ENCODE data around the gene RAB3GAP2. TPM values are rescaled to one million over a fixed set of nuclear protein-coding genes. Genes with fewer than 3 reads are reported as not detected.

RAB3GAP2 gene
- total and polyA plus RNA-seq, 2 of the 13 experiments (the other 11 are each of a cell fraction or from before 2014, with no cell fraction given), result 22.6 to 25.0 TPM

DNA sequence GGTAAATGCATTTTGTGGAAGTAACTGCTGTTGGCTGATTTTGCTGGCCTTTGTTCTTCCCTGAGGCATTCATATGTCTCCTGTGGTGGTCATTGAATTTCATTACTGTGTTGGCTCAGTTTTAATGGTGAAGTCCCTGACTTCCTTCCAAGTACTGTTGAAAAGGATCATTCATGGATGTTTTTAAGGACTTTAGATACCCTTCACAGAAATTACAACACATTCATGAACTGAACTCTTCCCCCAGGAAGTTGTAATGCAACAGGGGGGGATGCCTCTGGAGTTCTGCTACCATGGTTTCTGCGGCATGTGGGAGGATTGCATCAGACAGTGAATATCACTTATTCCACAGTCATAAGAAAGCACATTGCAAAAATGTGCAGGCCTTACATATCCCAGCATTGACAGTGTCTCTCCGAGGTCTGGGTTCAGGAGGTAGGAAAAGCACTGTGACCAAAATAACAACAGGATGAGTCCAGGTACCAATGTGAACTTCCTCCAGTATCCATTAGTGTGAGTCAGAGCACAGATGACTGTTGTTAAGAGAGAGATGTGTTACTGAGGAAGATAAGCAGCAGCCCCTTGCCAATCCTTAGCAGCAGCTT lies 2.1 kb upstream of the RAB3GAP2 start:
- in situ Hi-C loops (cut with HindIII; ENCODE audit: extremely low pct_ligation_motif_present, low pct_unique_long_range_greater_than_20kb) (loop anchor here (10.0 kb wide), 1 partner anchor 510 kb away; the partner anchor contains the start of gene MTARC1), intact Hi-C loops (cut with micrococcal nuclease; ENCODE audit: unreplicated experiment) (loop anchor here (5.0 kb wide), 1 partner anchor 57 kb away; no protein-coding TSS in a partner anchor)
- H3K79me2 ChIP-seq (ENCODE audit: insufficient read depth, low read length), result peaks cover 26% of the 10 kb centered on the region
- no peaks in the 10 kb centered on the region; the same call in 1 of the 2 replicates for H4K20me1 ChIP-seq (ENCODE audit: insufficient read depth, low read length)
- no peak for ATAC-seq
- POLR2A ChIA-PET, result no interaction called here
- H3K27ac ChIP-seq (ENCODE audit: extremely low read length, insufficient read depth, low read length), result no peak overlapping the region
- H3K36me3 ChIP-seq (replicated peaks in 1 of 2; ENCODE audit: control insufficient read depth in 1 of 2, insufficient read depth in 2 of 2, low read length in 2 of 2), result no peaks in the 10 kb centered on the region; a peak in 1 of 5 replicates
- TF ChIP-seq CEBPG (CRISPR knock-in tag; IDR thresholded peaks at IDR 0.05), result 0 out of 2 replicates have a peak, but pooled peaks have one; percentile 23
- TF ChIP-seq KDM2A (CRISPR knock-in tag; IDR thresholded peaks at IDR 0.05; ENCODE audit: borderline replicate concordance, low read depth), result no peak
- peak; percentile 22; the same call in 1 of the 2 replicates for TF ChIP-seq CEBPB (IDR thresholded peaks at IDR 0.05; ENCODE audit: borderline replicate concordance, low read depth, low read length)
- TF ChIP-seq, protein P1, sequence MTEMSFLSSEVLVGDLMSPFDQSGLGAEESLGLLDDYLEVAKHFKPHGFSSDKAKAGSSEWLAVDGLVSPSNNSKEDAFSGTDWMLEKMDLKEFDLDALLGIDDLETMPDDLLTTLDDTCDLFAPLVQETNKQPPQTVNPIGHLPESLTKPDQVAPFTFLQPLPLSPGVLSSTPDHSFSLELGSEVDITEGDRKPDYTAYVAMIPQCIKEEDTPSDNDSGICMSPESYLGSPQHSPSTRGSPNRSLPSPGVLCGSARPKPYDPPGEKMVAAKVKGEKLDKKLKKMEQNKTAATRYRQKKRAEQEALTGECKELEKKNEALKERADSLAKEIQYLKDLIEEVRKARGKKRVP (CRISPR knock-in tag; IDR thresholded peaks at IDR 0.05), result peak in 1 of 2 experiments; percentile 86; a peak in 2 of 4 replicates
- CTCF ChIA-PET (ENCODE audit: low intra/inter-chr PET ratio, low total read pairs), result no interaction called here
- H3K9me3 ChIP-seq (ENCODE audit: low read length), result no peaks in the 10 kb centered on the region
- no peak overlapping the region for H2AFZ ChIP-seq (ENCODE audit: low read length)
- no peak overlapping the region for H3K9ac ChIP-seq (ENCODE audit: insufficient read depth, low read depth, low read length)
- peaks cover 0 to 15% of the 10 kb centered on the region in 2 experiments; a peak in 2 of 5 replicates for H3K27me3 ChIP-seq (ENCODE audit: control insufficient read depth in 1 of 2, insufficient read depth in 2 of 2, low read length in 2 of 2)
- H3K4me3 ChIP-seq (replicated peaks in 1 of 3; ENCODE audit: insufficient read depth in 1 of 3, low read depth in 2 of 3, low read length in 3 of 3), result no peak overlapping the region
- no TSS peak for BruUV-seq (replicated peaks)
- H3K4me2 ChIP-seq (ENCODE audit: low read depth, low read length), result peak overlapping the region; percentile 6; the same call in 1 of the 2 replicates
- peaks cover 24% of the 10 kb centered on the region for H3K4me1 ChIP-seq (ENCODE audit: insufficient read depth, low read length)
- WGBS (ENCODE audit: low lambda C conversion rate), result 66% methylated on average over 2 of the region's 2 CpGs
- no peak for DNase-seq (ENCODE audit: low spot score)
- FAIRE-seq, result no peak

DNA sequence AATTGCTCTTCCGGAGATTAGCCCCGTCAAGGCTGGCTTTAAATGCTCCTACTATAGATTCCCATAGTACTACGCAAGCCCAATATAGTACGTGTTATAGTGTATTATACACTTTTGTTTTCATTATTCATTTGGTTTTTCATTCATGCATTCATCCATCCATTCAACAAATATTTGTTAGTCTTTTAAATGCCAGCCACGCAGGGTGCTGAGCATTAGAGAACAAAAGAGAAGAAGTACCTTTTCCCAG lies 513 bp upstream of the RAB3GAP2 start:
- no peaks in the 10 kb centered on the region; a peak in 1 of 5 replicates for H3K36me3 ChIP-seq (replicated peaks in 1 of 2; ENCODE audit: control insufficient read depth in 1 of 2, insufficient read depth in 2 of 2, low read length in 2 of 2)
- H3K27ac ChIP-seq (ENCODE audit: extremely low read length, insufficient read depth, low read length), result peak overlapping the region; percentile 48
- intact Hi-C loops (cut with micrococcal nuclease; ENCODE audit: unreplicated experiment), result loop anchor here (5.0 kb wide), 1 partner anchor 55 kb away; no protein-coding TSS in a partner anchor
- in situ Hi-C loops (cut with HindIII; ENCODE audit: extremely low pct_ligation_motif_present, low pct_unique_long_range_greater_than_20kb), result loop anchor here (10.0 kb wide), 1 partner anchor 512 kb away; the partner anchor contains the start of gene MTARC1
- no peak for FAIRE-seq
- ATAC-seq, result no peak
- H4K20me1 ChIP-seq (ENCODE audit: insufficient read depth, low read length), result peaks cover 3% of the 10 kb centered on the region; the same call in 1 of the 2 replicates
- H3K9ac ChIP-seq (ENCODE audit: insufficient read depth, low read depth, low read length), result peak overlapping the region; percentile 90
- H3K9me3 ChIP-seq (ENCODE audit: low read length), result no peaks in the 10 kb centered on the region
- WGBS (ENCODE audit: low lambda C conversion rate), result 17% methylated on average over 5 of the region's 5 CpGs
- peaks cover 35% of the 10 kb centered on the region for H3K4me1 ChIP-seq (ENCODE audit: insufficient read depth, low read length)
- TSS peak; percentile 94 for BruUV-seq (replicated peaks)
- POLR2A ChIA-PET, result interaction anchor here (1.1 kb wide), 1 partner anchor 23 kb away, joined by 3 read pairs; no protein-coding TSS in a partner anchor
- DNase-seq (ENCODE audit: low spot score), result no peak
- H3K27me3 ChIP-seq (ENCODE audit: control insufficient read depth in 1 of 2, insufficient read depth in 2 of 2, low read length in 2 of 2), result peaks cover 0 to 4% of the 10 kb centered on the region in 2 experiments; a peak in 2 of 5 replicates
- H3K4me2 ChIP-seq (ENCODE audit: low read depth, low read length), result peak overlapping the region; percentile 83
- H3K4me3 ChIP-seq (replicated peaks in 1 of 3; ENCODE audit: insufficient read depth in 1 of 3, low read depth in 2 of 3, low read length in 3 of 3), result peak overlapping the region; percentile 86 to 99 (median 96)
- H3K79me2 ChIP-seq (ENCODE audit: insufficient read depth, low read length), result peaks cover 34% of the 10 kb centered on the region
- CTCF ChIA-PET (ENCODE audit: low intra/inter-chr PET ratio, low total read pairs), result no interaction called here
- peak overlapping the region; percentile 93 for H2AFZ ChIP-seq (ENCODE audit: low read length)
- TF ChIP-seq ZNF225 (CRISPR knock-in tag; IDR thresholded peaks at IDR 0.05) (no peak), ZNF234 (CRISPR knock-in tag; conservative IDR thresholded peaks at IDR 0.05) (no peak), ZNF557 (CRISPR knock-in tag; IDR thresholded peaks at IDR 0.05) (0 out of 2 replicates have a peak, but pooled peaks have one; percentile 6), FOXJ3 (CRISPR knock-in tag; IDR thresholded peaks at IDR 0.05; ENCODE audit: borderline replicate concordance) (peak; percentile 34; the same call in 1 of the 2 replicates)
- TF ChIP-seq, protein P2, sequence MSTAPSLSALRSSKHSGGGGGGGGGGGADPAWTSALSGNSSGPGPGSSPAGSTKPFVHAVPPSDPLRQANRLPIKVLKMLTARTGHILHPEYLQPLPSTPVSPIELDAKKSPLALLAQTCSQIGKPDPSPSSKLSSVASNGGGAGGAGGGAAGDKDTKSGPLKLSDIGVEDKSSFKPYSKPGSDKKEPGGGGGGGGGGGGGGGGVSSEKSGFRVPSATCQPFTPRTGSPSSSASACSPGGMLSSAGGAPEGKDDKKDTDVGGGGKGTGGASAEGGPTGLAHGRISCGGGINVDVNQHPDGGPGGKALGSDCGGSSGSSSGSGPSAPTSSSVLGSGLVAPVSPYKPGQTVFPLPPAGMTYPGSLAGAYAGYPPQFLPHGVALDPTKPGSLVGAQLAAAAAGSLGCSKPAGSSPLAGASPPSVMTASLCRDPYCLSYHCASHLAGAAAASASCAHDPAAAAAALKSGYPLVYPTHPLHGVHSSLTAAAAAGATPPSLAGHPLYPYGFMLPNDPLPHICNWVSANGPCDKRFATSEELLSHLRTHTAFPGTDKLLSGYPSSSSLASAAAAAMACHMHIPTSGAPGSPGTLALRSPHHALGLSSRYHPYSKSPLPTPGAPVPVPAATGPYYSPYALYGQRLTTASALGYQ (CRISPR knock-in tag; IDR thresholded peaks at IDR 0.05), result 0 out of 2 replicates have a peak, but pooled peaks have one; percentile 5
